OCI-LY1 (cell line): ENCODE data around the gene TANC1.

Experiments
- CTCF ChIP-seq: fragments of 200-600 bp; sonication (generic), shearing (Covaris generic); IDR thresholded peaks from 2 replicates; pipeline ENCODE4 v1.5.1; 2017; ENCODE audit warnings: mild to moderate bottlenecking, antibody characterized with exemption, low read length, moderate library complexity, mixed read lengths
- EZH2 ChIP-seq: fragments of 200-600 bp; sonication (generic), shearing (Covaris generic); IDR thresholded peaks from 2 replicates; pipeline ENCODE4 v1.8.0; 2017; ENCODE audit warnings: borderline replicate concordance, mixed run types, mild to moderate bottlenecking, antibody characterized with exemption, low read length, moderate library complexity, mixed read lengths

- TF ChIP-seq CTCF (no peak), EZH2 (no peak)
These were observed 176.6 kb downstream of the TANC1 start for GRCh38 chr2:159144776-159145614.
